SKM-1 (cell line): Measurements from ENCODE around the gene ENG.
A peak's percentile ranks its signal among the peaks of the same experiment; 100 is the strongest.

Experiments used
- DNase-seq: peaks from one replicate; lab custom pipeline; 2025; ENCODE audit not compliant: unreplicated experiment; lab: John Stamatoyannopoulos, UW

The ENG gene

GRCh38 chr9:127815512-127816361 lies 38.7 kb downstream of the ENG start:
- DNase-seq, result no peak

- no peak for DNase-seq
Observed at GRCh38 chr9:127814619-127815511, 39.6 kb downstream of the ENG start.

GRCh38 chr9:127813686-127814226 lies 40.7 kb downstream of the ENG start:
- DNase-seq, result no peak

- DNase-seq, result no peak
Observed at GRCh38 chr9:127812936-127813675, 41.4 kb downstream of the ENG start.

- DNase-seq, result no peak
Observed at GRCh38 chr9:127812011-127812410, 42.4 kb downstream of the ENG start.

GRCh38 chr9:127810378-127811187 lies 43.9 kb downstream of the ENG start:
- DNase-seq, result no peak

- DNase-seq, result no peak
Observed at GRCh38 chr9:127809540-127810377, 44.7 kb downstream of the ENG start.

GRCh38 chr9:127809002-127809539 lies 45.4 kb downstream of the ENG start:
- DNase-seq, result no peak

- DNase-seq, result no peak
Observed at GRCh38 chr9:127808347-127809001, 46.0 kb downstream of the ENG start.

GRCh38 chr9:127806871-127807270 lies 47.6 kb downstream of the ENG start:
- no peak for DNase-seq

GRCh38 chr9:127805620-127806019 lies 48.8 kb downstream of the ENG start:
- peak; percentile 10 for DNase-seq

GRCh38 chr9:127803507-127804352 lies 50.7 kb downstream of the ENG start:
- no peak for DNase-seq

- DNase-seq, result peak; percentile 55
Observed at GRCh38 chr9:127802576-127803443, 51.6 kb downstream of the ENG start, which contains the start of gene FPGS. FPGS (plus strand) TSS chr9:127802882; CDS start chr9:127802925, 43 bp downstream.

GRCh38 chr9:127801955-127802575 lies 52.4 kb downstream of the ENG start:
- no peak for DNase-seq

- DNase-seq, result no peak
Observed at GRCh38 chr9:127796852-127797370, 57.5 kb downstream of the ENG start.
